Muscle of leg (tissue), 11 donors: ENCODE results near the gene QPRT. TPM values are rescaled to one million over a fixed set of nuclear protein-coding genes. Genes with fewer than 3 reads are reported as not detected.
A peak's percentile ranks its signal among the peaks of the same experiment; 100 is the strongest.
"Not testable (repeated sequence)": the region's sequence is repeated elsewhere in the genome, so short reads cannot be mapped to it uniquely, and the experiment has no call there.

Experiments
- DNase-seq: peaks from one replicate; pipeline ENCODE4 v3.0.0; 2013
- H3K27ac ChIP-seq: one replicate; pipeline ENCODE4 v1.5.1; 2013; ENCODE audit warnings: mild to moderate bottlenecking, low read length, control low read depth
- H3K27me3 ChIP-seq: one replicate; pipeline ENCODE4 v1.6.1; 2013; ENCODE audit warnings: low read length; ENCODE audit not compliant: control insufficient read depth, insufficient read depth
- H3K36me3 ChIP-seq: one replicate; pipeline ENCODE4 v1.6.1; 2013; ENCODE audit warnings: low read length; ENCODE audit not compliant: control insufficient read depth, insufficient read depth
- H3K4me1 ChIP-seq: one replicate; pipeline ENCODE4 v1.6.1; 2013; ENCODE audit warnings: low read length; ENCODE audit not compliant: control insufficient read depth, insufficient read depth
- H3K4me3 ChIP-seq: one replicate; pipeline ENCODE4 v1.5.1; 2013; ENCODE audit warnings: low read length, control low read depth
- H3K9me3 ChIP-seq: replicated peaks from 2 replicates; pipeline ENCODE4 v1.6.1; 2013; ENCODE audit warnings: low read depth, low read length; ENCODE audit not compliant: control insufficient read depth
- WGBS: methylation state at CpG from one replicate; pipeline ENCODE4 v1.1.5; 2013; ENCODE audit warnings: missing lambda C conversion rate; ENCODE audit not compliant: insufficient coverage; 5-methylcytosine and 5-hydroxymethylcytosine counted together
- polyA plus RNA-seq, 8 donors: library from polyadenylated mRNA; unstranded; fragments of 120-200 nt; gene quantifications; one replicate each; pipeline versions ENCODE4 v1.2.1 to v1.2.3, GENCODE V29; 2013; ENCODE audit warnings: inconsistent platforms in 1 of 8, low replicate concordance in 1 of 8; ENCODE audit not compliant: insufficient read length in 8 of 8, insufficient read depth in 1 of 8
- total RNA-seq: library from RNA; stranded (reverse); fragments of 120-200 nt; gene quantifications from one replicate; pipeline ENCODE4 v1.2.4, GENCODE V29; 2013

The QPRT gene
- total and polyA plus RNA-seq, 9 donors: 57.1 to 97.7 (median 66.7) TPM

- WGBS: 0% methylated on average over 1 of the region's 6 CpGs
- no peaks in the 10 kb centered on the region for H3K36me3 ChIP-seq
- DNase-seq: peak; percentile 65
- no peak overlapping the region for H3K27ac ChIP-seq
- no peaks in the 10 kb centered on the region for H3K27me3 ChIP-seq
- no peak overlapping the region for H3K4me3 ChIP-seq
- no peaks in the 10 kb centered on the region for H3K4me1 ChIP-seq
- no peaks in the 10 kb centered on the region for H3K9me3 ChIP-seq
Measured at GRCh38 chr16:29729116-29729521, 50.1 kb downstream of the QPRT start.

DNA sequence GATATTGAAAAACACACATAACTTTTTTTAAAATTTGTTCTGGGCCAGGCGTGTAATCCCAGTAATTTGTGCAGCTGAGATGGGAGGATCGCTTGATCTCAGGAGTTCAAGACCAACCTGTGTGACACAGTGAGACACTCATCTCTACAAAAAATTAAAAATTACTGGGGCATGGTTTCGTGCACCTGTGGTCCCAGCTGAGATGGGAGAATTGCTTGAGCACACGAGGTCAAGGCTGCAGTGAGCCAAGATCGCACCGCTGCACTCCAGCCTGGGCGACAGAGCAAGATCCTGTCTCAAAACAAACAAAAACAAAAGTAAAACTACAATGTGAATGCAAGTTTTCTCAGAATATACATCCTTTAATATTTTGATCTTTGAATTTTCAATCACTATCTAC, 51.7 kb downstream of the QPRT start:
- Histone ChIP-seq H3K27ac (no peak overlapping the region), H3K36me3 (no peaks in the 10 kb centered on the region), H3K4me1 (no peaks in the 10 kb centered on the region), H3K4me3 (no peak overlapping the region), H3K27me3 (no peaks in the 10 kb centered on the region), H3K9me3 (no peaks in the 10 kb centered on the region)
- DNase-seq: no peak
- WGBS: 83% methylated on average over 2 of the region's 7 CpGs

DNA sequence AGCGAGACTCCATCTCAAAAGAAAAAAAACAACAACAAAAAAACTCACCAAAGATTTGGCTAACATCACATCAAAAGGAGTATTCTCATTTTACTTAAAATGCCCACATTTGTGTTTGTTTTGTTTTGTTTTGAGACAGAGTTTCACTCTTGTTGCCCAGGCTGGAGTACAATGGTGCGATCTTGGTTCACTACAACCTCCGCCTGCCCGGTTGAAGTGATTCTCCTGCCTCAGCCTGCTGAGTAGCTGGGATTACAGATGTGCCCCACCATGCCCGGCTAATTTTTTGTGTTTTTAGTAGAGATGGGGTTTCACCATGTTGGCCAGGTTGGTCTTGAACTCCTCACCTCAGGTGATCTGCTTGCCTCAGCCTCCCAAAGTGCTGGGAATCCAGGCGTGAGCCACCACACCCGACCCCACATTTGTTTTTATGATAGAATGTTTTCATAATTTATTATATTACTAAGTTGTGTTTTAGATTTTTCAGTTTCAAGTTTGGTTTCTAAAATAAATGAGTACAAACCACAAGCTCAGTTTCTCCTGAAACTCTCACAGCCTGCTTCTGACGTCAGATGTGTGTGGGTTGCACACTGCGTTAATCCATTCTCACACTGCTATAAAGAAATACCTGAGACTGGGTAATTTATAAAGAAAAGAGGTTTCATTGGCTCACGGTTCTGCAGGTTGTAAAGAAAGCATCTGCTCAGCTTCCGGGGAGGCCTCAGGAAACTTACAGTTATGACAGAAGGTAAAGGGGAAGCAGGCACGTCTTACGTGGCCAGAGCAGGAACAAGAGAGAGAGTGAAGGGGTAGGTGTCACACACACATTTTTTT, 53.0 kb downstream of the QPRT start:
- not testable (repeated sequence) for H3K27me3 ChIP-seq, H3K36me3 ChIP-seq, DNase-seq, H3K4me1 ChIP-seq, H3K27ac ChIP-seq, H3K4me3 ChIP-seq, H3K9me3 ChIP-seq
- 80% methylated on average over 6 of the region's 13 CpGs for WGBS

- H3K4me1 ChIP-seq: no peaks in the 10 kb centered on the region
- no peaks in the 10 kb centered on the region for H3K27me3 ChIP-seq
- 55% methylated on average over 1 of the region's 1 CpG for WGBS
- H3K36me3 ChIP-seq: no peaks in the 10 kb centered on the region
- no peaks in the 10 kb centered on the region for H3K9me3 ChIP-seq
- H3K4me3 ChIP-seq: no peak overlapping the region
- no peak for DNase-seq
- no peak overlapping the region for H3K27ac ChIP-seq
Measured at GRCh38 chr16:29734786-29735185, 55.8 kb downstream of the QPRT start.

- Histone ChIP-seq H3K9me3 (no peaks in the 10 kb centered on the region), H3K27ac (no peak overlapping the region), H3K4me3 (no peak overlapping the region), H3K27me3 (no peaks in the 10 kb centered on the region), H3K4me1 (no peaks in the 10 kb centered on the region), H3K36me3 (no peaks in the 10 kb centered on the region)
- WGBS: 40% methylated on average over 2 of the region's 5 CpGs
- DNase-seq: no peak
Measured at GRCh38 chr16:29736112-29736511, 57.1 kb downstream of the QPRT start.

- Histone ChIP-seq H3K4me1 (no peaks in the 10 kb centered on the region), H3K36me3 (no peaks in the 10 kb centered on the region), H3K27ac (no peak overlapping the region), H3K9me3 (no peaks in the 10 kb centered on the region), H3K4me3 (no peak overlapping the region), H3K27me3 (no peaks in the 10 kb centered on the region)
- WGBS: 87% methylated on average over 2 of the region's 6 CpGs
- DNase-seq: no peak
Measured at GRCh38 chr16:29736764-29737163, 57.8 kb downstream of the QPRT start.

DNA sequence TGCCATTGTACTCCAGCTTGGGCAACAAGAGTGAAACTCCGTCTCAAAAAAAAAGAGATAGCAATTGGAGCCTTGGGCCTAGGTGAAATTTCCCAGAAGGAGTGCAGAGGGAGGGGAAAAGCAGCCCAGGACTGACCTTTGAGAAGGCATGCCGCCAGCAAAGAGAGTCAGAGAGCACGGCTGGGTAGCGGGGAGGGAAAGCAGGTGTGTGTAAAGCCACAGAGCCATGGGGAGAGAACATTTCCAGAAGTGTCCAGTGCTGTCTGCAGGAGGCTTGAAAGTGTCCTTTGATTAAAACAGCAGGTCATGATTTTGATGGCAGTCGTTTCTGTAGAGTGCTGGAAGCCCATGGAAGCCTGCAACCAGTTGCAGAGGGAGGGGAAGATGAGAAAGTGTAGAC, 58.7 kb downstream of the QPRT start:
- WGBS: 64% methylated on average over 5 of the region's 5 CpGs
- no peaks in the 10 kb centered on the region for H3K4me1 ChIP-seq
- H3K4me3 ChIP-seq: no peak overlapping the region
- no peaks in the 10 kb centered on the region for H3K9me3 ChIP-seq
- no peak overlapping the region for H3K27ac ChIP-seq
- no peaks in the 10 kb centered on the region for H3K27me3 ChIP-seq
- no peaks in the 10 kb centered on the region for H3K36me3 ChIP-seq
- no peak for DNase-seq

DNA sequence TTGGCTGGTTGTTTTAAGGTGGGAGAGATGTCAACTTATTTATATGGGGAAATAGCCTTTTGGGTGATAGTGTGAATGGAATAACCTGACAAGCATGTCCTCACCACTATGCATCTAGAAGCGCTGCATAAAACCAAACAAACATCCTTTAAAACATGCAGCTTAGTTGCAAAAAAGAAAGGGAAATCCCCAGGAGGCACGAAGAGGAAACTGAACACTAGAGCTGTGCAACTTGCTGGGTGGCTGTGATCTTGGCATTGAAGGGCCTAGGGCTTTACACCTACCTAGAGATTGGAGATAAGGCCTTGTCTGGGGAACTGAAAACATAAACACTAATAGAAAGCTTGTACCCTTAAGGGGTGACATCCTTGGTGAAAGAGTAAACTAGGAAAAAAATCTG, 59.5 kb downstream of the QPRT start:
- H3K4me3 ChIP-seq: no peak overlapping the region
- no CpG with 5 or more reads among the region's 2 CpGs for WGBS
- H3K4me1 ChIP-seq: no peaks in the 10 kb centered on the region
- H3K36me3 ChIP-seq: no peaks in the 10 kb centered on the region
- no peaks in the 10 kb centered on the region for H3K9me3 ChIP-seq
- H3K27me3 ChIP-seq: no peaks in the 10 kb centered on the region
- H3K27ac ChIP-seq: no peak overlapping the region
- DNase-seq: no peak

- WGBS: 83% methylated on average over 2 of the region's 6 CpGs
- not testable (repeated sequence) for H3K9me3 ChIP-seq, H3K4me1 ChIP-seq, H3K27ac ChIP-seq, H3K36me3 ChIP-seq, DNase-seq, H3K4me3 ChIP-seq, H3K27me3 ChIP-seq
Measured at GRCh38 chr16:29739927-29740629, 61.1 kb downstream of the QPRT start.

- not testable (repeated sequence) for H3K9me3 ChIP-seq, H3K27ac ChIP-seq, H3K36me3 ChIP-seq, H3K4me3 ChIP-seq, H3K27me3 ChIP-seq, H3K4me1 ChIP-seq, DNase-seq
- WGBS: 67% methylated on average over 3 of the region's 11 CpGs
Measured at GRCh38 chr16:29740630-29741015, 61.6 kb downstream of the QPRT start.
